ENCODE results near the gene DLD.
"Not testable (repeated sequence)": the region's sequence is repeated elsewhere in the genome, so short reads cannot be mapped to it uniquely, and the experiment has no call there.

The DLD gene, protein sequence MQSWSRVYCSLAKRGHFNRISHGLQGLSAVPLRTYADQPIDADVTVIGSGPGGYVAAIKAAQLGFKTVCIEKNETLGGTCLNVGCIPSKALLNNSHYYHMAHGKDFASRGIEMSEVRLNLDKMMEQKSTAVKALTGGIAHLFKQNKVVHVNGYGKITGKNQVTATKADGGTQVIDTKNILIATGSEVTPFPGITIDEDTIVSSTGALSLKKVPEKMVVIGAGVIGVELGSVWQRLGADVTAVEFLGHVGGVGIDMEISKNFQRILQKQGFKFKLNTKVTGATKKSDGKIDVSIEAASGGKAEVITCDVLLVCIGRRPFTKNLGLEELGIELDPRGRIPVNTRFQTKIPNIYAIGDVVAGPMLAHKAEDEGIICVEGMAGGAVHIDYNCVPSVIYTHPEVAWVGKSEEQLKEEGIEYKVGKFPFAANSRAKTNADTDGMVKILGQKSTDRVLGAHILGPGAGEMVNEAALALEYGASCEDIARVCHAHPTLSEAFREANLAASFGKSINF

GRCh38 chr7:107890962-107891635 is at the start of gene DLD:
Gene DLD (plus strand): TSS chr7:107891183. CDS start chr7:107891251, 68 bp downstream.
- Mint-ChIP-seq H3K4me3 (peak within 1 kb of the TSS; percentile 95), H3K27ac (peak within 1 kb of the TSS; percentile 96)

DNA sequence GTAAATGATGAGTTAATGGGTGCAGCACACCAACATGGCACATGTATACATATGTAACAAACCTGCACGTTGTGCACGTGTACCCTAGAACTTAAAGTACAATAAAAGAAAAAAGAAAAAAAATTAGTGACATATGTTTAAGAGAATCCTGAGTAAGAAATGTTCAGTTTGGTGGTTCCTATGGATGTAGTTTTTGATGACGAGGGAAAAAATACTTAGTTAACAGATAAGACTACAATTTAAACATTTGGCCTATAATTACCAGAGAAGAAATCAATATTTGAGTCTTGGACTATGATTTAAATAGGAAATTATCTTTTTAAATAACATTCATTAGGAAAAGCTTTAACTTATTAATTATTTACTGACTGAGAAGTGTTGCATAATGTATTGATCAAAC is 48.8 kb upstream of the DLD start:
- H3K36me3 Mint-ChIP-seq (ENCODE audit: low read depth) = no peaks in the 10 kb centered on the region

More at GRCh38 chr7:107890962-107891635, at the start of gene DLD:
- H3K9me3 Mint-ChIP-seq = no peaks in the 10 kb centered on the region
- peaks cover 52% of the 10 kb centered on the region for H3K4me1 Mint-ChIP-seq (ENCODE audit: low read depth)
- no peaks in the 10 kb centered on the region for H3K27me3 Mint-ChIP-seq
- H3K36me3 Mint-ChIP-seq (ENCODE audit: low read depth) = peaks cover 38% of the 10 kb centered on the region

DNA sequence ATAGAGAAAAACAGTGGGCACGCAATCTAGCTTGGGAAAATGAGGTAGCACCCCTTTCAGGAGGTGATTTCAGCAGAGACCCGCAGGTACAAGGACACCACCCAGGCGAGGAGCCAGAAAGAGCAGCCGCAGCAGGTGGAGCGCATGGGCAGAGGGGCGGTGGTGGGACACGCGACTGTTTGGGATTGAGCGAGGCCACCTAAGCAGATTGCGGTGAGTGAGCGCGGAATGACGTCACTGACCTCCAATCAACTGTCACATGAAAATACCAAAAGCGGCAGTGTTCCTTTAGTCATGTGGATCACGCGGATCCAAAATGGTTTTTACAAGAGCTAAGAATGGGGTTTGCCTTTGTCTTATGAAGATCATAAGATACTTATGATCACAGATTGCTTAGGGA is 47.8 kb upstream of the DLD start:
- no peaks in the 10 kb centered on the region for H3K36me3 Mint-ChIP-seq (ENCODE audit: low read depth)
- peaks cover 5% of the 10 kb centered on the region for H3K9me3 Mint-ChIP-seq
- H3K27ac Mint-ChIP-seq = no peak overlapping the region
- no peaks in the 10 kb centered on the region for H3K4me1 Mint-ChIP-seq (ENCODE audit: low read depth)
- no peak overlapping the region for H3K4me3 Mint-ChIP-seq
- H3K27me3 Mint-ChIP-seq = peaks cover 12% of the 10 kb centered on the region

More for the DNA sequence above, 48.8 kb upstream of the DLD start:
- no peaks in the 10 kb centered on the region for H3K4me1 Mint-ChIP-seq (ENCODE audit: low read depth)
- peaks cover 5% of the 10 kb centered on the region for H3K9me3 Mint-ChIP-seq
- H3K27me3 Mint-ChIP-seq = peaks cover 12% of the 10 kb centered on the region
- H3K4me3 Mint-ChIP-seq = no peak overlapping the region
- H3K27ac Mint-ChIP-seq = no peak overlapping the region

GRCh38 chr7:107846324-107846723 is 44.7 kb upstream of the DLD start:
- H3K27me3 Mint-ChIP-seq = peaks cover 9% of the 10 kb centered on the region
- H3K9me3 Mint-ChIP-seq = no peaks in the 10 kb centered on the region
- H3K4me1 Mint-ChIP-seq (ENCODE audit: low read depth) = no peaks in the 10 kb centered on the region
- no peak overlapping the region for H3K27ac Mint-ChIP-seq
- no peak overlapping the region for H3K4me3 Mint-ChIP-seq
- no peaks in the 10 kb centered on the region for H3K36me3 Mint-ChIP-seq (ENCODE audit: low read depth)

DNA sequence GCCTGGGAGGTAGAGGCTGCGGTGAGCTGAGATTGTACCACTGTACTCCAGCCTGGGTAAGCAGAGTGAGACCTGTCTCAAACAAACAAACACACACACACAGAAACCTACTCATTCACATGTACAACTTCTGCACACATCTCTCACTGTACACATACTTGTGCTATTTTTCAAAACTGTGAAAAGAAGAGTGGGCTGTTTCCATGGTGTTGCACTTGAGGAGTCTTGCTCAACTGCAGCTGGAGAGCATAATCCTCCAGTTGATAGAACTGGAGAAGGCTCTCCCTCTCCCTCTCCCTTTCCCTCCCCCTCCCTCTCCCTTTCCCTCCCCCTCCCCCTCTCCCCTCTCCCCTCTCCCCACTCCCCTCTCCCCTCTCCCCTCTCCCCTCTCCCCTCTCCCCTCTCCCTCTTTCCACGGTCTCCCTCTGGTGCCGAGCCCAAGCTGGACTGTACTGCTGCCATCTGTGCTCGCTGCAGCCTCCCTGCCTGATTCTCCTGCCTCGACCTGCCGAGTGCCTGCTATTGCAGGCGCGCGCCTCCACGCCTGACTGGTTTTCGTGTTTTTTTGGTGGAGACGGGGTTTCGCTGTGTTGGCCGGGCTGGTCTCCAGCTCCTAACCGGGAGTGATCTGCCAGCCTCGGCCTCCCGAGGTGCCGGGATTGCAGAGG is 43.7 kb upstream of the DLD start:
- no peaks in the 10 kb centered on the region for H3K4me1 Mint-ChIP-seq (ENCODE audit: low read depth)

DNA sequence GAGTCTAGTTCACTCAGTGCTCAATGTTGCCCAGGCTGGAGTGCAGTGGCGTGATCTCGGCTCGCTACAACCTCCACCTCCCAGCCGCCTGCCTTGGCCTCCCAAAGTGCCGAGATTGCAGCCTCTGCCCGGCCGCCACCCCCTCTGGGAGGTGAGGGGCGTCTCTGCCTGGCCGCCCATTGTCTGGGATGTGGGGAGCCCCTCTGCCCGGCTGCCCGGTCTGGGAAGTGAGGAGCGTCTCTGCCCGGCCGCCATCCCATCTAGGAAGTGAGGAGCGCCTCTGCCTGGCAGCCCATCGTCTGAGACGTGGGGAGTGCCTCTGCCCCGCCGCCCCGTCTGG is 43.2 kb upstream of the DLD start:
- not testable (repeated sequence) for H3K27me3 Mint-ChIP-seq; H3K4me3 Mint-ChIP-seq; H3K9me3 Mint-ChIP-seq; H3K27ac Mint-ChIP-seq; H3K36me3 Mint-ChIP-seq (ENCODE audit: low read depth); H3K4me1 Mint-ChIP-seq (ENCODE audit: low read depth)

More for the DNA sequence above, 43.7 kb upstream of the DLD start:
- peaks cover 9% of the 10 kb centered on the region for H3K27me3 Mint-ChIP-seq
- H3K4me3 Mint-ChIP-seq = no peak overlapping the region
- no peak overlapping the region for H3K27ac Mint-ChIP-seq
- no peaks in the 10 kb centered on the region for H3K9me3 Mint-ChIP-seq
- H3K36me3 Mint-ChIP-seq (ENCODE audit: low read depth) = no peaks in the 10 kb centered on the region

GRCh38 chr7:107848211-107848610 is 42.8 kb upstream of the DLD start:
- not testable (repeated sequence) for H3K27ac Mint-ChIP-seq; H3K4me1 Mint-ChIP-seq (ENCODE audit: low read depth); H3K9me3 Mint-ChIP-seq; H3K4me3 Mint-ChIP-seq; H3K27me3 Mint-ChIP-seq; H3K36me3 Mint-ChIP-seq (ENCODE audit: low read depth)

- H3K4me1 Mint-ChIP-seq (ENCODE audit: low read depth) = no peaks in the 10 kb centered on the region
- no peaks in the 10 kb centered on the region for H3K36me3 Mint-ChIP-seq (ENCODE audit: low read depth)
Measured at GRCh38 chr7:107850216-107850615, 40.8 kb upstream of the DLD start.

GRCh38 chr7:107850643-107851042 is 40.3 kb upstream of the DLD start:
- peaks cover 9% of the 10 kb centered on the region for H3K27me3 Mint-ChIP-seq
- H3K27ac Mint-ChIP-seq = no peak overlapping the region
- H3K36me3 Mint-ChIP-seq (ENCODE audit: low read depth) = no peaks in the 10 kb centered on the region
- no peaks in the 10 kb centered on the region for H3K9me3 Mint-ChIP-seq
- H3K4me3 Mint-ChIP-seq = no peak overlapping the region
- H3K4me1 Mint-ChIP-seq (ENCODE audit: low read depth) = no peaks in the 10 kb centered on the region

More at GRCh38 chr7:107850216-107850615, 40.8 kb upstream of the DLD start:
- peaks cover 9% of the 10 kb centered on the region for H3K27me3 Mint-ChIP-seq
- no peaks in the 10 kb centered on the region for H3K9me3 Mint-ChIP-seq
- H3K27ac Mint-ChIP-seq = no peak overlapping the region
- H3K4me3 Mint-ChIP-seq = no peak overlapping the region

GRCh38 chr7:107854454-107854853 is 36.5 kb upstream of the DLD start:
- no peaks in the 10 kb centered on the region for H3K36me3 Mint-ChIP-seq (ENCODE audit: low read depth)
- H3K4me3 Mint-ChIP-seq = no peak overlapping the region
- peaks cover 23% of the 10 kb centered on the region for H3K4me1 Mint-ChIP-seq (ENCODE audit: low read depth)
- no peaks in the 10 kb centered on the region for H3K9me3 Mint-ChIP-seq
- no peak overlapping the region for H3K27ac Mint-ChIP-seq
- no peaks in the 10 kb centered on the region for H3K27me3 Mint-ChIP-seq

DNA sequence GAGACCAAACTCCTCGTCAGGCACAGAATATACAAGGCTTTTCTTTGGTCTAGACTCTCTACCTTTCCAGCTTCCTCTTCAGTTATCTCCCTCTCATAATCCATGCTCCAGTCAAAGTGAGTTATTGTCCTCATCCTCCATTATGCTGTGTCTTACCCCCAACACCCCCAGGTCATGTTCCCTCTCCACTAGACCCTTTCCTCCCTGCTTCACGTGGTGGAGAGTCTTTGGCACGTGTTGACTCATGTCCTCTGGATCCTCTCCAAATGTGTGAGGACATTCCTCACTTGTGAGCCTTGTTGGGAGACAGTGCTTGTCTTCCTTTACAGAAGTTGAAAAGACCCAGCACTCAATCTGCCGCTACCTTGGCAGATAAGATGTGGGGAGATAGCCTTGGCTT is 36.0 kb upstream of the DLD start:
- no peak overlapping the region for H3K27ac Mint-ChIP-seq
- peaks cover 23% of the 10 kb centered on the region for H3K4me1 Mint-ChIP-seq (ENCODE audit: low read depth)
- no peaks in the 10 kb centered on the region for H3K36me3 Mint-ChIP-seq (ENCODE audit: low read depth)
- no peaks in the 10 kb centered on the region for H3K9me3 Mint-ChIP-seq
- no peak overlapping the region for H3K4me3 Mint-ChIP-seq
- H3K27me3 Mint-ChIP-seq = no peaks in the 10 kb centered on the region

- Mint-ChIP-seq H3K4me3 (no peak overlapping the region), H3K27me3 (no peaks in the 10 kb centered on the region), H3K9me3 (no peaks in the 10 kb centered on the region), H3K4me1 (ENCODE audit: low read depth) (peaks cover 23% of the 10 kb centered on the region), H3K36me3 (ENCODE audit: low read depth) (no peaks in the 10 kb centered on the region), H3K27ac (peak overlapping the region; percentile 46)
Measured at GRCh38 chr7:107856806-107857540, 34.0 kb upstream of the DLD start.

DNA sequence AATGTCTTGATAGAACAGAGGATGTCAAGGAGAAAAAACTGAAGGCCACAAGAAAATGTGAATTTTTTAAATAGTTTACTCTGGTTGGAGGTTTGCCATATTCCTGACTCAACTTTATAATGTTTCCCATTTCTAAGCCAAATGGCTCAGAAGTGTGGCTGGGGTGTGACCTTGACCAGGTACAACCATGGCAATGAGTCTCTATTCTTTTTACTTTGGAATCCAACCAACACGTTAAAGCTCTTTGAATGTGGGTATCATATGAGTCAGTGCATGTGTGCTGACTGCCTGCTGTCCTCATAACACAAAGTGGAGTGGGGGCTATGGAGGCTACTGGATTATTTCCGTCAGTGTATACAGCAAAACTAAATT is 33.5 kb upstream of the DLD start:
- peak overlapping the region; percentile 46 for H3K27ac Mint-ChIP-seq
- no peaks in the 10 kb centered on the region for H3K36me3 Mint-ChIP-seq (ENCODE audit: low read depth)
- H3K27me3 Mint-ChIP-seq = no peaks in the 10 kb centered on the region
- peaks cover 23% of the 10 kb centered on the region for H3K4me1 Mint-ChIP-seq (ENCODE audit: low read depth)
- no peak overlapping the region for H3K4me3 Mint-ChIP-seq
- no peaks in the 10 kb centered on the region for H3K9me3 Mint-ChIP-seq

- no peak overlapping the region for H3K27ac Mint-ChIP-seq
- no peaks in the 10 kb centered on the region for H3K36me3 Mint-ChIP-seq (ENCODE audit: low read depth)
- peaks cover 23% of the 10 kb centered on the region for H3K4me1 Mint-ChIP-seq (ENCODE audit: low read depth)
Measured at GRCh38 chr7:107858280-107858679, 32.7 kb upstream of the DLD start.

More at GRCh38 chr7:107858280-107858679, 32.7 kb upstream of the DLD start:
- Mint-ChIP-seq H3K4me3 (no peak overlapping the region), H3K9me3 (no peaks in the 10 kb centered on the region), H3K27me3 (no peaks in the 10 kb centered on the region)
